HG02852 (cell line): ENCODE measurements around the gene MRPS18A.
"Not testable (repeated sequence)": the region's sequence is repeated elsewhere in the genome, so short reads cannot be mapped to it uniquely, and the experiment has no call there.

ENCODE experiments used
- ATAC-seq: cut with Tn5 transposase; IDR thresholded peaks from one replicate; pipeline ENCODE4 v1.9.1; 2021; ENCODE audit warnings: mild to moderate bottlenecking, moderate library complexity; ENCODE audit not compliant: unreplicated experiment

The MRPS18A gene

GRCh38 chr6:43717822-43718221 is 30.2 kb upstream of the MRPS18A start:
- no peak for ATAC-seq

GRCh38 chr6:43717389-43717788 is 29.8 kb upstream of the MRPS18A start:
- ATAC-seq, result no peak

GRCh38 chr6:43716099-43716498 is 28.5 kb upstream of the MRPS18A start:
- no peak for ATAC-seq

- peak; percentile 90 for ATAC-seq
Measured at GRCh38 chr6:43715056-43715788, 27.6 kb upstream of the MRPS18A start.

GRCh38 chr6:43714311-43715055 is 26.9 kb upstream of the MRPS18A start:
- peak; percentile 9 for ATAC-seq

- ATAC-seq, result no peak
Measured at GRCh38 chr6:43713643-43714310, 26.2 kb upstream of the MRPS18A start.

GRCh38 chr6:43712579-43712978 is 25.0 kb upstream of the MRPS18A start:
- ATAC-seq, result no peak

GRCh38 chr6:43710576-43710975 is 23.0 kb upstream of the MRPS18A start:
- ATAC-seq, result no peak

- no peak for ATAC-seq
Measured at GRCh38 chr6:43709654-43710303, 22.2 kb upstream of the MRPS18A start.

GRCh38 chr6:43708860-43709653 is 21.5 kb upstream of the MRPS18A start:
- no peak for ATAC-seq

- ATAC-seq, result no peak
Measured at GRCh38 chr6:43707767-43708166, 20.2 kb upstream of the MRPS18A start.

GRCh38 chr6:43707269-43707668 is 19.7 kb upstream of the MRPS18A start:
- no peak for ATAC-seq

- ATAC-seq, result no peak
Measured at GRCh38 chr6:43706788-43707187, 19.2 kb upstream of the MRPS18A start.

GRCh38 chr6:43705996-43706395 is 18.4 kb upstream of the MRPS18A start:
- no peak for ATAC-seq

GRCh38 chr6:43703512-43704429 is 16.2 kb upstream of the MRPS18A start:
- ATAC-seq, result no peak

- ATAC-seq, result no peak
Measured at GRCh38 chr6:43702534-43703440, 15.2 kb upstream of the MRPS18A start.

GRCh38 chr6:43702171-43702533 is 14.6 kb upstream of the MRPS18A start:
- no peak for ATAC-seq

- ATAC-seq, result not testable (repeated sequence)
Measured at GRCh38 chr6:43700939-43701560, 13.5 kb upstream of the MRPS18A start.
